HCT116 (cell line): ENCODE measurements around the gene SFXN5. TPM values are rescaled to one million over a fixed set of nuclear protein-coding genes. Genes with fewer than 3 reads are reported as not detected.

Experiments used
- ATAC-seq: fragments of 200-7000 bp; cut with Tn5 transposase; 2 replicates; pipeline ENCODE4 v1.9.1; 2020; ENCODE audit warnings: mild to moderate bottlenecking, moderate library complexity
- BruUV-seq: library from RNA; stranded (reverse); fragments of 400-500 nt; replicated peaks from 2 replicates; lab custom pipeline; 2021; lab: Mats Ljungman, UMichigan
- CTCF ChIA-PET: fragments of 300-600 bp; sonication (Branson Sonifier 250); formaldehyde crosslinking; loops from one replicate; lab custom pipeline; 2021; ENCODE audit warnings: antibody characterized with exemption; lab: Charles Lee
- POLR2A ChIA-PET: fragments of 300-600, 350-600 bp; sonication (Branson Sonifier 250); formaldehyde crosslinking; loops from one replicate; lab custom pipeline; 2021; ENCODE audit warnings: antibody characterized with exemption; lab: Charles Lee
- RAD21 ChIA-PET, 2 experiments: fragments of 300-600 bp; sonication (Branson Sonifier 250); formaldehyde crosslinking; loops; one replicate each; lab custom pipeline; 2023; ENCODE audit warnings: low total read pairs in 2 of 2; ENCODE audit not compliant: uncharacterized antibody in 2 of 2, unreplicated experiment in 2 of 2, low non-redundant PET in 1 of 2; lab: Charles Lee
- DNase-seq: peaks from one replicate; pipeline ENCODE4 v3.0.0-alpha.2; 2010; ENCODE audit warnings: low read depth, low spot score
- H2AFZ ChIP-seq: fragments of 200-600 bp; shearing (Covaris generic), sonication (generic); 2 replicates; pipeline ENCODE4 v1.6.1; 2017; ENCODE audit warnings: low read depth, mixed run types, mixed read lengths, antibody characterized with exemption, low read length; ENCODE audit not compliant: poor library complexity, severe bottlenecking
- H3K27ac ChIP-seq: 2 replicates; pipeline ENCODE4 v1.5.1; 2012; ENCODE audit warnings: low read depth, low read length
- H3K27me3 ChIP-seq: fragments of 200-600 bp; sonication (generic); 2 replicates; pipeline ENCODE4 v1.6.1; 2016; ENCODE audit warnings: mixed run types, low read length, mixed read lengths; ENCODE audit not compliant: insufficient read depth
- H3K36me3 ChIP-seq, 2 experiments: fragments of 200-500 bp in 1 of 2; fragments of 200-600 bp in 1 of 2; sonication (Bioruptor generic) in 1 of 2; sonication (generic) in 1 of 2; 2 replicates each; pipeline versions ENCODE4 v1.5.1 to v1.6.1; 2014 to 2016; ENCODE audit warnings: low read length in 2 of 2, inconsistent platforms in 1 of 2, mixed read lengths in 1 of 2, mixed run types in 1 of 2; ENCODE audit not compliant: insufficient read depth in 2 of 2, control insufficient read depth in 1 of 2
- H3K4me1 ChIP-seq, 2 experiments: fragments of 200-600 bp in 1 of 2; sonication (generic) in 1 of 2; 2 replicates each; pipeline versions ENCODE4 v1.5.1 to v1.6.1; 2012 to 2017; ENCODE audit warnings: low read length in 2 of 2, inconsistent platforms in 1 of 2, mild to moderate bottlenecking in 1 of 2, mixed read lengths in 1 of 2, mixed run types in 1 of 2, moderate library complexity in 1 of 2; ENCODE audit not compliant: insufficient read depth in 2 of 2, control insufficient read depth in 1 of 2
- H3K4me2 ChIP-seq: fragments of 200-600 bp; sonication (generic); 2 replicates; pipeline ENCODE4 v1.6.1; 2017; ENCODE audit warnings: mixed run types, low read length, mixed read lengths
- H3K4me3 ChIP-seq, 2 experiments: fragments of 200-600 bp in 1 of 2; sonication (generic) in 1 of 2; replicated peaks in 1 of 2; 2 replicates each; pipeline ENCODE4 v1.5.1; 2011 to 2016; ENCODE audit warnings: low read length in 2 of 2, control low read depth in 1 of 2, low read depth in 1 of 2, mild to moderate bottlenecking in 1 of 2, mixed read lengths in 1 of 2, mixed run types in 1 of 2
- H3K79me2 ChIP-seq: fragments of 200-600 bp; sonication (generic); 2 replicates; pipeline ENCODE4 v1.6.1; 2017; ENCODE audit warnings: mild to moderate bottlenecking, mixed run types, low read length, moderate library complexity, mixed read lengths; ENCODE audit not compliant: insufficient read depth
- H3K9ac ChIP-seq: fragments of 200-600 bp; sonication (generic); 2 replicates; pipeline ENCODE4 v1.6.1; 2016; ENCODE audit warnings: low read length, mixed read lengths
- H3K9me2 ChIP-seq: fragments of 200-600 bp; sonication (generic), shearing (Covaris generic); 2 replicates; pipeline ENCODE4 v1.6.1; 2017; ENCODE audit warnings: mixed run types, mild to moderate bottlenecking, moderate library complexity; ENCODE audit not compliant: insufficient read depth
- H3K9me3 ChIP-seq, 2 experiments: fragments of 200-500 bp in 1 of 2; fragments of 200-600 bp in 1 of 2; sonication (Bioruptor generic) in 1 of 2; sonication (generic) in 1 of 2; 2 replicates each; pipeline ENCODE4 v1.6.1; 2014 to 2017; ENCODE audit warnings: low read length in 2 of 2, mixed read lengths in 2 of 2, inconsistent platforms in 1 of 2, low read depth in 1 of 2, mild to moderate bottlenecking in 1 of 2, mixed run types in 1 of 2, moderate library complexity in 1 of 2; ENCODE audit not compliant: control insufficient read depth in 1 of 2, insufficient read depth in 1 of 2
- H4K20me1 ChIP-seq: fragments of 200-600 bp; sonication (generic), shearing (Covaris generic); 2 replicates; pipeline ENCODE4 v1.6.1; 2017; ENCODE audit warnings: mixed run types, mild to moderate bottlenecking, moderate library complexity; ENCODE audit not compliant: insufficient read depth
- CBX3 ChIP-seq: IDR thresholded peaks from 2 replicates; pipeline ENCODE4 v1.6.1; 2012; ENCODE audit warnings: low read depth
- CEBPB ChIP-seq: IDR thresholded peaks from 2 replicates; pipeline ENCODE4 v1.6.1; 2012; ENCODE audit warnings: low read depth
- EGR1 ChIP-seq: IDR thresholded peaks from 2 replicates; pipeline ENCODE4 v1.6.1; 2012; ENCODE audit warnings: low read depth
- FOSL1 ChIP-seq: IDR thresholded peaks from 2 replicates; pipeline ENCODE4 v1.6.1; 2012; ENCODE audit warnings: low read depth
- JUND ChIP-seq: IDR thresholded peaks from 2 replicates; pipeline ENCODE4 v1.6.1; 2012
- POLR2A ChIP-seq: IDR thresholded peaks from 2 replicates; pipeline ENCODE4 v1.7.0; 2011; ENCODE audit warnings: borderline replicate concordance; ENCODE audit not compliant: insufficient read depth, insufficient read length; ENCODE audit errors: extremely low read depth
- POLR2AphosphoS5 ChIP-seq: IDR thresholded peaks from 2 replicates; pipeline ENCODE4 v1.6.1; 2011; ENCODE audit warnings: mild to moderate bottlenecking, low read depth, low read length, moderate library complexity
- SIN3A ChIP-seq: IDR thresholded peaks from 2 replicates; pipeline ENCODE4 v1.6.1; 2012; ENCODE audit warnings: low read depth
- SP1 ChIP-seq: IDR thresholded peaks from 2 replicates; pipeline ENCODE4 v1.6.1; 2012; ENCODE audit warnings: low read depth
- SRF ChIP-seq: IDR thresholded peaks from 2 replicates; pipeline ENCODE4 v1.6.1; 2012; ENCODE audit warnings: low read depth
- ZFX ChIP-seq: fragments of 450-650 bp; IDR thresholded peaks from 2 replicates; pipeline ENCODE4 v1.6.1; 2017
- intact Hi-C: fragments of 100-400 bp; cut with micrococcal nuclease; formaldehyde crosslinking; loops from 2 replicates; pipeline ENCODE4 v1.10.0; 2022
- total RNA-seq: library from RNA; stranded (reverse); gene quantifications from one replicate; pipeline ENCODE4 v1.2.1, GENCODE V29; 2021; ENCODE audit not compliant: unreplicated experiment
- TF ChIP-seq, protein P1 (sequence below), 3 experiments: fragments of 200-600 bp in 1 of 3; sonication (generic) in 1 of 3; IDR thresholded peaks in 2 of 3; conservative IDR thresholded peaks in 1 of 3; 2 replicates each; pipeline ENCODE4 v1.5.1; 2012 to 2017; ENCODE audit warnings: low read depth in 2 of 3, low read length in 2 of 3, antibody characterized with exemption in 1 of 3, borderline replicate concordance in 1 of 3, control low read depth in 1 of 3, mild to moderate bottlenecking in 1 of 3, mixed read lengths in 1 of 3, mixed run types in 1 of 3, moderate library complexity in 1 of 3; ENCODE audit not compliant: insufficient read depth in 1 of 3
- TF ChIP-seq, protein P2 (sequence below): IDR thresholded peaks from 2 replicates; pipeline ENCODE4 v1.6.1; 2012
- TF ChIP-seq, protein P3 (sequence below): IDR thresholded peaks from 2 replicates; pipeline ENCODE4 v1.6.1; 2012

Gene SFXN5
- total RNA-seq, 1 experiment from 2014 or later: 10.0 TPM

GRCh38 chr2:72954376-72955227, 116.9 kb downstream of the SFXN5 start (continued):
- TF ChIP-seq, protein P1, sequence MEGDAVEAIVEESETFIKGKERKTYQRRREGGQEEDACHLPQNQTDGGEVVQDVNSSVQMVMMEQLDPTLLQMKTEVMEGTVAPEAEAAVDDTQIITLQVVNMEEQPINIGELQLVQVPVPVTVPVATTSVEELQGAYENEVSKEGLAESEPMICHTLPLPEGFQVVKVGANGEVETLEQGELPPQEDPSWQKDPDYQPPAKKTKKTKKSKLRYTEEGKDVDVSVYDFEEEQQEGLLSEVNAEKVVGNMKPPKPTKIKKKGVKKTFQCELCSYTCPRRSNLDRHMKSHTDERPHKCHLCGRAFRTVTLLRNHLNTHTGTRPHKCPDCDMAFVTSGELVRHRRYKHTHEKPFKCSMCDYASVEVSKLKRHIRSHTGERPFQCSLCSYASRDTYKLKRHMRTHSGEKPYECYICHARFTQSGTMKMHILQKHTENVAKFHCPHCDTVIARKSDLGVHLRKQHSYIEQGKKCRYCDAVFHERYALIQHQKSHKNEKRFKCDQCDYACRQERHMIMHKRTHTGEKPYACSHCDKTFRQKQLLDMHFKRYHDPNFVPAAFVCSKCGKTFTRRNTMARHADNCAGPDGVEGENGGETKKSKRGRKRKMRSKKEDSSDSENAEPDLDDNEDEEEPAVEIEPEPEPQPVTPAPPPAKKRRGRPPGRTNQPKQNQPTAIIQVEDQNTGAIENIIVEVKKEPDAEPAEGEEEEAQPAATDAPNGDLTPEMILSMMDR (IDR thresholded peaks at IDR 0.05 in 2 of 3, conservative IDR thresholded peaks at IDR 0.05 in 1 of 3; ENCODE audit: borderline replicate concordance in 1 of 3, insufficient read depth in 1 of 3, low read depth in 2 of 3, low read length in 2 of 3): no peak
- no peak for TF ChIP-seq SIN3A
- no peak for TF ChIP-seq EGR1
- no peak for TF ChIP-seq JUND

GRCh38 chr2:72953976-72954375, 117.5 kb downstream of the SFXN5 start:
- ChIA-PET RAD21 (no interaction called here), POLR2A (no interaction called here), CTCF (interaction anchor here (0.6 kb wide), 1 partner anchor 15 kb away, joined by 3 read pairs; no protein-coding TSS in a partner anchor)
- DNase-seq (no peak), ATAC-seq (no peak)
- Histone ChIP-seq H3K9me2 (no peaks in the 10 kb centered on the region), H3K4me3 (no peak overlapping the region), H3K27me3 (no peaks in the 10 kb centered on the region), H3K36me3 (no peaks in the 10 kb centered on the region), H3K9ac (no peak overlapping the region), H3K4me2 (no peak overlapping the region), H4K20me1 (no peaks in the 10 kb centered on the region), H3K9me3 (no peaks in the 10 kb centered on the region), H3K27ac (no peak overlapping the region), H3K79me2 (no peaks in the 10 kb centered on the region), H2AFZ (no peak overlapping the region), H3K4me1 (no peaks in the 10 kb centered on the region)
- BruUV-seq: no TSS peak
- TF ChIP-seq POLR2AphosphoS5: no peak
- no peak for TF ChIP-seq SIN3A
- no peak for TF ChIP-seq ZFX
- no peak for TF ChIP-seq JUND
- TF ChIP-seq FOSL1: no peak
- TF ChIP-seq, protein P1 (IDR thresholded peaks at IDR 0.05 in 2 of 3, conservative IDR thresholded peaks at IDR 0.05 in 1 of 3; ENCODE audit: borderline replicate concordance in 1 of 3, insufficient read depth in 1 of 3, low read depth in 2 of 3, low read length in 2 of 3): no peak
- no peak for TF ChIP-seq SRF
- TF ChIP-seq CEBPB: no peak
- TF ChIP-seq, protein P2, sequence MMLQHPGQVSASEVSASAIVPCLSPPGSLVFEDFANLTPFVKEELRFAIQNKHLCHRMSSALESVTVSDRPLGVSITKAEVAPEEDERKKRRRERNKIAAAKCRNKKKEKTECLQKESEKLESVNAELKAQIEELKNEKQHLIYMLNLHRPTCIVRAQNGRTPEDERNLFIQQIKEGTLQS: no peak
- TF ChIP-seq POLR2A: no peak
- TF ChIP-seq EGR1: no peak
- TF ChIP-seq CBX3: no peak
- TF ChIP-seq, protein P3, sequence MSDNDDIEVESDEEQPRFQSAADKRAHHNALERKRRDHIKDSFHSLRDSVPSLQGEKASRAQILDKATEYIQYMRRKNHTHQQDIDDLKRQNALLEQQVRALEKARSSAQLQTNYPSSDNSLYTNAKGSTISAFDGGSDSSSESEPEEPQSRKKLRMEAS: no peak
- TF ChIP-seq SP1: no peak
- intact Hi-C loops: no loop called here
